Body of pancreas (tissue), 4 donors: Measurements from ENCODE around the gene COX7A2L. TPM values are rescaled to one million over a fixed set of nuclear protein-coding genes. Genes with fewer than 3 reads are reported as not detected.
"Not testable (repeated sequence)": the region's sequence is repeated elsewhere in the genome, so short reads cannot be mapped to it uniquely, and the experiment has no call there.

ENCODE experiments used
- ATAC-seq: fragments of 150-250 bp; one replicate; pipeline ENCODE4 v1.9.1; 2016
- DNase-seq, 4 donors: peaks; one replicate each; pipeline ENCODE4 v3.0.0-alpha.2; 2019
- H3K27ac ChIP-seq, 4 donors: fragments of 200-600 bp; sonication (generic); 1 replicate in 3 of 4; 2 replicates in 1 of 4; pipeline versions ENCODE4 v1.5.1 to v1.6.1; 2016 to 2019; ENCODE audit warnings: mild to moderate bottlenecking in 1 of 4, mixed read lengths in 1 of 4, moderate library complexity in 1 of 4
- H3K27me3 ChIP-seq, 2 donors: fragments of 200-600 bp; sonication (generic); one replicate each; pipeline ENCODE4 v1.6.0; 2016; ENCODE audit warnings: mild to moderate bottlenecking in 1 of 2
- H3K36me3 ChIP-seq, 2 donors: fragments of 200-600 bp; sonication (generic); replicated peaks in 1 of 2; 2 replicates each; pipeline ENCODE4 v1.5.1; 2016; ENCODE audit warnings: low read depth in 2 of 2; ENCODE audit not compliant: insufficient read depth in 1 of 2
- H3K4me1 ChIP-seq: fragments of 200-600 bp; sonication (generic); one replicate; pipeline ENCODE4 v1.6.0; 2016
- H3K4me3 ChIP-seq, 2 donors: fragments of 200-600 bp; sonication (generic); 1 replicate in 1 of 2; 2 replicates in 1 of 2; pipeline ENCODE4 v1.5.1; 2016 to 2019
- H3K9me3 ChIP-seq, 3 donors: fragments of 200-600 bp; sonication (generic); 1 replicate in 2 of 3; 2 replicates in 1 of 3; pipeline ENCODE4 v1.5.1; 2016
- CTCF ChIP-seq, 7 experiments: fragments of 450-650 bp in 4 of 7; fragments of 200-600 bp in 3 of 7; sonication (generic) in 3 of 7; IDR thresholded peaks; one replicate each; pipeline ENCODE4 v1.5.1; 2016 to 2019; ENCODE audit warnings: antibody characterized with exemption in 7 of 7
- POLR2A ChIP-seq, 3 donors: fragments of 450-650 bp; IDR thresholded peaks; one replicate each; pipeline ENCODE4 v1.6.1; 2016; ENCODE audit warnings: antibody characterized with exemption in 3 of 3, mild to moderate bottlenecking in 2 of 3
- WGBS, 2 donors: methylation state at CpG; one replicate each; pipeline ENCODE4 v1.1.5; 2017; 5-methylcytosine and 5-hydroxymethylcytosine counted together
- intact Hi-C: fragments of 100-400 bp; cut with DNase I; formaldehyde crosslinking; loops from one replicate; pipeline ENCODE4 v1.15.1; 2023
- total RNA-seq, 2 donors: library from RNA; depleted of rRNA; stranded (reverse); fragments of >200 nt; gene quantifications; one replicate each; pipeline ENCODE4 v1.1.0, GENCODE V29; 2016

Gene COX7A2L
- total RNA-seq, 2 donors from 2014 or later = 41.9 to 58.1 TPM

- H3K27me3 ChIP-seq = no peaks in the 10 kb centered on the region
- TF ChIP-seq POLR2A (IDR thresholded peaks at IDR 0.05) = no peak
- no peak for TF ChIP-seq CTCF (IDR thresholded peaks at IDR 0.05)
- no peaks in the 10 kb centered on the region for H3K4me1 ChIP-seq
- 85% methylated on average over 6 of the region's 6 CpGs for WGBS, 2 donors
- DNase-seq = no peak
- H3K9me3 ChIP-seq = no peaks in the 10 kb centered on the region
- no peak for ATAC-seq
- H3K36me3 ChIP-seq = no peaks in the 10 kb centered on the region
- no peak overlapping the region for H3K4me3 ChIP-seq
- intact Hi-C loops = no loop called here
- H3K27ac ChIP-seq = no peak overlapping the region
These were observed 40.8 kb upstream of the COX7A2L start for GRCh38 chr2:42401773-42402172.

DNA sequence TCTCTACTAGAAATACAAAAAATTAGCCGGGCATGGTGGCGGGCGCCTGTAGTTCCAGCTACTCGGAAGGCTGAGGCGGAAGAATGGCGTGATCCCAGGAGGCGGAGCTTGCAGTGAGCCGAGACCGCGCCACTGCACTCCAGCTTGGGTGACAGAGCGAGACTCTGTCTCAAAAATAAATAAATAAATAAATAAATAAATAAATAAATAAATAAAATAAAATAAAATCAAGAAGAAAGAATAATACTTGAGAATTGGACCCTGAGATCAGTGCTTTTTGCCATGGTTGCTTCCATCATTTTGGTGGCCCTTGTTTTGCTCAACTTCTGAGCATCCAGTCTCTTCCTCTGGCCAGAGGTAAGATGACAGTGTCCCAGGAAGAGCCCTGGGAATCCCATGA, 37.0 kb upstream of the COX7A2L start:
- DNase-seq, H3K4me1 ChIP-seq, H3K27me3 ChIP-seq, H3K9me3 ChIP-seq, H3K27ac ChIP-seq, H3K36me3 ChIP-seq, ATAC-seq, intact Hi-C loops, H3K4me3 ChIP-seq: not testable (repeated sequence)
- 97% methylated on average over 11 of the region's 11 CpGs for WGBS, 2 donors

DNA sequence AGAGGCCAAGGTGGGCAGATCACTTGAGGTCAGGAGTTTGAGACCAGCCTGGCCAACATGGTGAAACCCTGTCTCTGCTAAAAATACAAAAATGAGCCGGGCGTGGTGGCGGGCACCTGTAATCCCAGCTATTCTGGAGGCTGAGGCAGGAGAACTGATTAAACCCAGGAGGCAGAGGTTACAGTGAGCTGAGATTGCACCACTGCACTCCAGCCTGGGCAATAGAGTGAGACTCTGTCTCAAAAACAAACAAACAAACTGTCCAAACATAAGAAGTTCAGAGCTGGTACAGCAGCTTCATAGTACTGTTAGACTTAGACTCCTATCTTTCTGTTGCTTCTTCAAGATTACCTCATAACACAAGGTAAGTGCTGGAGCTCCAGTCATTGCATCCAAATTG, 32.3 kb upstream of the COX7A2L start:
- H3K27me3 ChIP-seq, H3K9me3 ChIP-seq, H3K4me3 ChIP-seq, H3K27ac ChIP-seq, H3K36me3 ChIP-seq, intact Hi-C loops, H3K4me1 ChIP-seq, DNase-seq, ATAC-seq: not testable (repeated sequence)
- 94 to 98% methylated on average over 3 of the region's 3 CpGs for WGBS, 2 donors

GRCh38 chr2:42392191-42392590, 31.2 kb upstream of the COX7A2L start:
- intact Hi-C loops = no loop called here
- H3K9me3 ChIP-seq = no peaks in the 10 kb centered on the region
- no peaks in the 10 kb centered on the region for H3K27me3 ChIP-seq
- peaks cover 6% of the 10 kb centered on the region for H3K4me1 ChIP-seq
- DNase-seq = no peak
- TF ChIP-seq CTCF (IDR thresholded peaks at IDR 0.05) = no peak
- TF ChIP-seq POLR2A (IDR thresholded peaks at IDR 0.05) = no peak
- 90 to 93% methylated on average over 1 of the region's 1 CpG for WGBS, 2 donors
- H3K27ac ChIP-seq = no peak overlapping the region
- no peak for ATAC-seq
- no peak overlapping the region for H3K4me3 ChIP-seq
- H3K36me3 ChIP-seq = no peaks in the 10 kb centered on the region

DNA sequence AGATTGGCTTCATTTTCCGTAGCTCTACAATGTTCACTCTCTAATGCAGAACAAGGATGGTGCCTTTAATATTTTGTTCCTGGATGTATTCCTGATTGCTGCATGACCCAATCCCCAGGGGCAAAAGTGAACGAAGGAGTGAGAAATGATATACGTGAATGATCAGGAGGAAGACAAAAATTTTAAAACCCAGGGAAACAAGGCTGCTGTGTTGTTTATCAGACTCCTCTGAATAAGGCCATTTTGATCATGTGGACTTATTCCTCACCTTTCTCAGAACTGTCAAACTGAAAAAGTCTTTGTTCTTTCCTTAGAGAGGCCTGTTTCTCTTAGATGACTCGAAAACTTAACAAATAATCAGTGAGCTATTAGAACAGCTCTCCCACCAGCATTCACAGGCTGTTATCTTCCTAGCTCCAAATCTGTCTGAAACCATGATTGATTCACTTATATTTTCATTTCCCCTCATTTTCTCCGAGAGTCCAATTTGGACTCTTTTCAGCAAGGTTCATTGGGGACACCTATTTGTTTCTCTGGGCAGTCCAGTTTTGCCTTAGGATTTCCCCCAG, 29.5 kb upstream of the COX7A2L start:
- H3K4me3 ChIP-seq = no peak overlapping the region
- H3K36me3 ChIP-seq = no peaks in the 10 kb centered on the region
- no peaks in the 10 kb centered on the region for H3K27me3 ChIP-seq
- WGBS, 2 donors = 45 to 54% methylated on average over 5 of the region's 5 CpGs
- ATAC-seq = peak; percentile 68
- intact Hi-C loops = no loop called here
- DNase-seq = no peak
- no peaks in the 10 kb centered on the region for H3K9me3 ChIP-seq
- TF ChIP-seq POLR2A (IDR thresholded peaks at IDR 0.05) (no peak), CTCF (IDR thresholded peaks at IDR 0.05) (no peak)
- H3K4me1 ChIP-seq = peaks cover 6% of the 10 kb centered on the region
- peak overlapping the region in 3 of 4 donors; percentile 7 to 39 (median 35) for H3K27ac ChIP-seq

DNA sequence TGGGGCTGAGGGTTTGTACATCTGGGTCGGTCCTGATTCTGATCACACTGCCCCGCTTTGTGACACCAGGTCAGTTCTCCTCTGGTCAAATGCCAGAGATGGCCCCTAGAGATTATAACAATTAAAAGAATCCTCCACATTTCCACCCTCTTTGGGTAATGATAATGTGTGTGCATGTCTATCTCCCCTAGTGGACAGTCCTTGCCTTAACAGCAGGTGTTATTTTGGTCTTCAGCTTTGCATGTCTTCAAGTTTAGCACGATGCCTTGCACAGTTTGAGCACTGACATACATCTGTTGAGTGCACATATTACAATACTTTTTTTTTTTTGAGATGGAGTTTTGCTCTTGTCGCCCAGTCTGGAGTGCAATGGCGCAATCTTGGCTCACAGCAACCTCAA, 25.7 kb upstream of the COX7A2L start:
- no peak overlapping the region for H3K4me3 ChIP-seq
- intact Hi-C loops = no loop called here
- 90 to 95% methylated on average over 5 of the region's 5 CpGs for whole genome bisulfite sequencing, 2 donors
- ATAC-seq (no peak), DNase-seq (no peak)
- H3K36me3 ChIP-seq = no peaks in the 10 kb centered on the region
- TF ChIP-seq POLR2A (IDR thresholded peaks at IDR 0.05) (no peak), CTCF (IDR thresholded peaks at IDR 0.05) (peak in 4 of 7 experiments; percentile 12 to 29 (median 17))
- no peaks in the 10 kb centered on the region for H3K27me3 ChIP-seq
- no peaks in the 10 kb centered on the region for H3K9me3 ChIP-seq
- H3K4me1 ChIP-seq = peaks cover 6% of the 10 kb centered on the region
- no peak overlapping the region for H3K27ac ChIP-seq
